ENCODE results near the gene RAX2.

The RAX2 gene

GRCh38 chr19:3733549-3734309 lies 38.3 kb downstream of the RAX2 start:
- DNase-seq (ENCODE audit: low read depth in 4 of 4, low spot score in 1 of 4): no peak

- no peak for DNase-seq (ENCODE audit: low read depth in 4 of 4, low spot score in 1 of 4)
These were observed 39.9 kb downstream of the RAX2 start for GRCh38 chr19:3732108-3732507.

DNA sequence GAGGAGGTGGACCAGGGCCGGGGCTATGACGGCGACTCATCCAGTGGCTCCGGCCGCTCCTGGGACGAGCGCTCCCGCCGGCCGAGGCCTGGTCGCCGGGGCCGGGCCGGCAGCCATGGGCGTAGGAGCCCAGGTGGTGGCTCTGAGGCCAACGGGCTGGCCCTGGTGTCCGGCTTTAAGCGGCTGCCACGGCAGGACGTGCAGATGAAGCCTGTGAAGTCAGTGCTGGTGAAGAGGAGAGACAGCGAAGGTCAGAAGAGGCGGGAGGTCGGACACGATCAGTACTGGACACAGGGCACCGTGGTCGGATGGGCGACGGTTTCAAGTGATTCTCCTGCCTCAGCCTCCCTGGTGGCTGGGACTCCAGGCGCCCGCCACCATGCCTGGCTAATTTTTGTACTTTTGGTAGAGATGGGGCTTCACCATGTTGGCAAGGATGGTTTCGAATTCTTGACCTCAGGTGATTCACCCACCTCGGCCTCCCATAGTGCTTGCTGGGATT lies 41.5 kb downstream of the RAX2 start:
- DNase-seq (ENCODE audit: low read depth in 4 of 4, low spot score in 1 of 4): no peak

DNA sequence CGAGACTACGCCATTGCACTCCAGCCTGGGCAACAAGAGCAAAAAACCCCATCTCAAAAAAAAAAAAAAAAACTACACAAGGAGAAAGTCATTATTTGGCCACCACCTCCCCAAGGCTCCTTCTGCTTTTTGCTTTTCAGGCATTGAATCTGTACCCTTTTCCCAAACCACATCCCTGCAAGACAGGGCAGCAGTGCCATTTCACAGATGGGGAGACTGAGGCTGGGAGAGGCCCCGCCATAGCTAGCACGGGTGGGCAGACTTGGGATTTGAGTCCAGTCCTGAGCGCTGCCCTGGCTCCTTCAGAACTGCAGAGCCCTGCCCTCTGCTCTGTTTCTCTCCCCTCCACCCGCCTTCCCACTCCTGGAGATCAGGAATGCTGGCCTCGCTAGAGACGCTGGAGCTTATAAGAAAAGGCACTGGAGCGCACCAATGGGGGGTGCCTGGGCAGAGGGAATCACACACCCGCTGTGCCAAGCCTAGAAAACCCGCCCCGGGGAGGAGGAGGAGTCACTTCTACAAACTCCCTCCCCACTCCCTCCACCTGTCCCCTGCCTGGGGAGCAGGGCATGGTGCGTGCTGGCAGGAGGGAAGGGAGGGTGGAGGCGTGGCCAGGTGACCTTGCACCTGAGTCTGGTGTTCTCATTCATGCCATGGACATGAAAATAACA lies 46.3 kb downstream of the RAX2 start:
- DNase-seq (ENCODE audit: low read depth in 4 of 4, low spot score in 1 of 4): no peak

DNA sequence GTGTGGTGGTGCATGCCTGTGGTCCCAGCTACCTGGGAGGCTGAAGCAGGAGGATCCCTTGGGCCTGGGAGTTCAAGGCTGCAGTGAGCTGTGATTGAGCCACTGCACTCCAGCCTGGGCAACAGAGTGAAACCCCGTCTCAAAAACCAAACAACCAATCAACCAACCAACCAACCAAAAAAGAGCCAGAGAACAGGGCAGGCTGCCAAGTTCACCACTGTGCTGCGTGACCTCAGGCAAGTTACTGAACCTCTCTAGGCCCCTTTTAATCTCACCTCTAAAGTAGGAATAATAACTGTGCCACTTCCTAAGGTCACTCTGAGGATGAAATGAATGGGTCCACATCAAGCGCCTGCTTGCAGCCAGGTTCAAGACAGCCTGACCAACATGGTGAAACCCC lies 46.9 kb downstream of the RAX2 start:
- no peak for DNase-seq (ENCODE audit: low read depth in 4 of 4, low spot score in 1 of 4)

GRCh38 chr19:3723883-3724282 lies 48.1 kb downstream of the RAX2 start:
- DNase-seq (ENCODE audit: low read depth in 4 of 4, low spot score in 1 of 4): no peak

- no peak for DNase-seq (ENCODE audit: low read depth in 4 of 4, low spot score in 1 of 4)
These were observed 48.9 kb downstream of the RAX2 start for GRCh38 chr19:3723110-3723488.

- DNase-seq (ENCODE audit: low read depth in 4 of 4, low spot score in 1 of 4): no peak
These were observed 49.5 kb downstream of the RAX2 start for GRCh38 chr19:3722443-3723109.

GRCh38 chr19:3721887-3722442 lies 50.1 kb downstream of the RAX2 start:
- DNase-seq (ENCODE audit: low read depth in 4 of 4, low spot score in 1 of 4): no peak

GRCh38 chr19:3721131-3721886 lies 50.7 kb downstream of the RAX2 start:
- DNase-seq (ENCODE audit: low read depth in 4 of 4, low spot score in 1 of 4): peak; percentile 71 to 83 (median 76)

DNA sequence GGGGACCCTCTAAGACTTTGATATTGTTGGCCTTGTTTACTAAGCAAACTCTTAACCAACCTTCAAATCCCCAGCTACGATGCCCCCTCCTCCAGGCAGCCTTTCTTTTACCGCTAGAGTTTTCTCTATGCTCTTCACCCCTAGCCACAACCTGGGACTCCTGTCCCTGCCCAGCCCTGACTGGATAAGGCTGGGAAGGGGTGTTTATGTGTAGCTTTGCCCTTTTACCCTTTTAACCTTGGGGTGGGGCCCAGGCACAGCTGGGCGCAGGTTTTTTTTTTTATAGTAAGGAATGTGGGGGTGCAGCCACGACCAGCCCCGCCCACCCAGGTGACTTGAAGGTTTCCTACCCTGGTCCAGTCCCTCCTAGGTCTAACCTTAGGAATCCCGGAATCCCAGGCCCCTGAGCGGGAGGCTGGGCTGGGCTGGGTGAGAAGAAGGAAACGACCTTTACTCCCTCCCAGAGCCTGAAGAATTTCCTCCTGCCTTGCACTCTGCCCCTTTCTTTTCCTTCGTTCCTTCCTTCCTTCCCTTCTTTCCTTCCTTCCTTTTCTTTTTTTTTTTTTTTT lies 51.6 kb downstream of the RAX2 start:
- no peak for DNase-seq (ENCODE audit: low read depth in 4 of 4, low spot score in 1 of 4)

DNA sequence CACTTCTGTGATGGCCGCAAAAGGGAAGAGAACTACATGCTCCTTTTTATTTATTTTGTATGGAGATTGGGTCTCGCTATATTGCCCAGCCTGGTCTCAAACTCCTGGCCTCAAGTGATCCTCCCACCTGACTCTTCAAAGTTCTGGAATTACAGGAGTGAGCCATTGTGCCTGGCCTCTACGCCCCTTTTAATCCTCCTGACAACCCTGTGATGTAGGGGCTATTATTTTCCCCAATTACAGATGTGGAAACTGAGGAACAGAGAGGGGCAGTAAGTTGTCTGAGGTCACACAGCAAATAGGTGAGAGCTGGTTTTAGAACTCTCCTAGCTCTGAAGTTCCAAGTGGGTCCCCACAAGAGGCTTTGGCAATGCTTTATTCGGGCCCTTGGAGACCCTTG lies 52.2 kb downstream of the RAX2 start:
- no peak for DNase-seq (ENCODE audit: low read depth in 4 of 4, low spot score in 1 of 4)

All from stimulated activated CD4-positive, alpha-beta T cell treated with anti-CD3 and anti-CD28 coated beads, Interleukin-1b, Interleukin-23, amount 100 ng/mL, for 24 hours (primary cell).